ENCODE results near the gene NUBPL.
"Not testable (repeated sequence)": the region's sequence is repeated elsewhere in the genome, so short reads cannot be mapped to it uniquely, and the experiment has no call there.

The NUBPL gene

GRCh38 chr14:31578792-31579501 lies 17.7 kb downstream of the NUBPL start:
- no peak for DNase-seq (ENCODE audit: low spot score)

GRCh38 chr14:31580234-31580633 lies 19.0 kb downstream of the NUBPL start:
- no peak for DNase-seq (ENCODE audit: low spot score)

DNA sequence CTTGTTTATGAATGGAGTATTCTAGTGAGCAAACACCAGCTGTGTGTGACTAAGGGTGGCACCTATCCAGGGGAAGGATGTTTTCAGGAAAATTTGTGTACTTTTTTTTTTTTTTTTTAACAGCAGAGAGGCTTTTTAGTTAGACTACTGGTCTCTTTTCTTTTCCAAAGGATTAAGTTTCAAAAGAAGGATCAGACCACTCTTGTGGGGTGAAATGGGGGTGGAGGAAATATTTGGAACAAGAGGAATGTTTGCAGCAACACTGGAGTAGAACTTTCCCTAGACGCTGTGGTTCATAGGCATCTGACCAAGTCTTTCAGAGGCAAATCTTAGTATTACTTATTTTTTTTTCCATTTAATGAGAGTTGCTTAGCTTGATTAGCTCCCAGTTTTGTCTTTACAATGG lies 21.1 kb downstream of the NUBPL start:
- no peak for DNase-seq (ENCODE audit: low spot score)

- no peak for DNase-seq (ENCODE audit: low spot score)
These were observed 21.7 kb downstream of the NUBPL start for GRCh38 chr14:31582836-31583452.

DNA sequence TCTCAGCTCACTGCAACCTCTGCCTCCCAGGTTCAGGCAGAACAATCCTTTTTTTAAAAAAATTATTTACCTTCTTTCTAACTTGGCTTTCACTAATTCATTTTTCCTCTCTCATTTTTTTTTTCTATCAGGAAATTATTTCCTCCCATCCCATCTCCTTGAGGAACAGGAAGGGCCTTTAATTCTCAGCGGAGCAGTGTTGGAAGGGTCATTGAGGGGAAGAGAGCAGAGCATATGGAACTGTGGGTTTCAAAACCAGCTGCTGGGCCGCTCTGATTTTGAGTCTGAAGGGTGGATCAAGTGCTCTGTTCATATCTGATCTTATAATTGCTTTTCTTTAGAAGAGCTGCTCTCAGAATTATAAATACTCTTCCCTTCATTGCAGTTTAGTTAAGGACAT lies 29.0 kb downstream of the NUBPL start:
- DNase-seq (ENCODE audit: low spot score), result no peak

GRCh38 chr14:31592122-31592521 lies 30.9 kb downstream of the NUBPL start:
- DNase-seq (ENCODE audit: low spot score), result no peak

DNA sequence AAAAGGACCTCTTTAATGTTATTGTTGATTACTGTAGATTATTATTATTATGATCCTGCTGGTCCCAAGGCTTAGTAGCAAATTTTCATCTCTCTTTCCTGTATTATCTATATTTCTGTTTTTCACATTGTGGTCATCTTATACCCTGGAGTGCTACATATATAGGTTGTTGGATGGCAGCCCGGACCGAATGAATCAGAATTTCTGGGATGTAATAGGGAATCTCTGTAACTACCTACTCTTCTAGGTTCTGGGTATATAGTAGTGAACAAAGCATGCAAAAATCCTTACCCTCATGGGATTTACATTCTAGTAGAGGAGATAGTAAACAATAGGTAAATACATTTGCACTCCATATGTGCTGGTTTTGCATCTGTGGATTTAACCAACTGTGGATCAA lies 31.4 kb downstream of the NUBPL start:
- DNase-seq (ENCODE audit: low spot score), result no peak

DNA sequence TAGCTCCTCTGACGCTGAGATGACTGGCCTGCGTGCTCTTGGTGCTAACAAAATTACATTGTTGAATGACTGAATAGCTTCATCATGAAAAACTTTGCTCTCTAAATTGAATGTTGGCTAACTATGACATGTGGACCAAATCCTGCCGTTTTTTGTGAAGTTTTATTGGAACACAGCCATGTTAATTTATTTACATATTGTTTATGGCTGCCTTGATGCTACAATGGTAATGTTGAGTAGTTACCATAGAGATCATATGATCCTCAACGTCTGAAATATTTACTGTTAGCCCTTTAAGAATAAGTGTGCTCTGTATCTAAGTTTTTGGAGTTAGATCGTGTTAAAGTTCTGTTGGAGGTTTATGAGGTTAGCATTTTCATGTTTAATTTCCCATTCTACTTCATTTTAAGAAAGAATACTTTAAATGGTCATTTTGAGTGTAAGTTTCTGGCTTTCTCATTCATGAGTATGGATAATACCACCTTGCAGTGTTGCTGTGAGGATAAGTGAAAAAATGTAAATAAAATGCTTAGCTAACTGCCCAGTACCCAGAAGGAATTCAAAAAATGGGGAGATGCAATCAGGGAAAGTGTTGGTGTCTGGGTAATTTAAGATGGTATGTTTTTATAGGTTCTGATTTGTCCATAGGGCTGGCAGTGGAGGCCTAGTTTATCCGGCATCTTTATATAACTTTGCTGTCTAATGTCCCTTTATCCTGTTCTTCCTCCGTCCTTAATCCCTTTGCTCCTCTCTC lies 35.3 kb downstream of the NUBPL start:
- DNase-seq (ENCODE audit: low spot score), result no peak

- DNase-seq (ENCODE audit: low spot score), result no peak
These were observed 44.5 kb downstream of the NUBPL start for GRCh38 chr14:31605702-31606101.

GRCh38 chr14:31611778-31612433 lies 50.7 kb downstream of the NUBPL start:
- DNase-seq (ENCODE audit: low spot score), result no peak

- DNase-seq (ENCODE audit: low spot score), result no peak
These were observed 52.0 kb downstream of the NUBPL start for GRCh38 chr14:31613188-31613587.

- DNase-seq (ENCODE audit: low spot score), result not testable (repeated sequence)
These were observed 57.7 kb downstream of the NUBPL start for GRCh38 chr14:31618884-31619283.

GRCh38 chr14:31619440-31619839 lies 58.2 kb downstream of the NUBPL start:
- DNase-seq (ENCODE audit: low spot score), result no peak

DNA sequence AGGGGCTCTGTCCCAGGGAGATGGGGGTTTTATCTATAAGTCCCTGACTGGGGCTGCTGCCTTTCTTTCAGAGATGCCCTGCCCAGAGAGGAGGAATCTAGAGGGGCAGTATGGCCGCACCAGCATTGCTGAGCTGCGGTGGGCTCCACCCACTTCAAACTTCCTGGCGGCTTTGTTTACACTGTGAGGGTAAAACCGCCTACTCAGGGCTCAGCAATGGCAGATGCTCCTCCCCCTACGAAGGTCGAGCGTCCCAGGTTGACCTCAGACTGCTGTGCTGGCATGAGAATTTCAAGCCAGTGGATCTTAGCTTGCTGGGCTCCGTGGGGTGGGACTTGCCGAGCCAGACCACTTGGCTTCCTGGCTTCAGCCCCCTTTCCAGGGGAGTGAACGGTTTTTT lies 59.7 kb downstream of the NUBPL start:
- DNase-seq (ENCODE audit: low spot score), result not testable (repeated sequence)

DNA sequence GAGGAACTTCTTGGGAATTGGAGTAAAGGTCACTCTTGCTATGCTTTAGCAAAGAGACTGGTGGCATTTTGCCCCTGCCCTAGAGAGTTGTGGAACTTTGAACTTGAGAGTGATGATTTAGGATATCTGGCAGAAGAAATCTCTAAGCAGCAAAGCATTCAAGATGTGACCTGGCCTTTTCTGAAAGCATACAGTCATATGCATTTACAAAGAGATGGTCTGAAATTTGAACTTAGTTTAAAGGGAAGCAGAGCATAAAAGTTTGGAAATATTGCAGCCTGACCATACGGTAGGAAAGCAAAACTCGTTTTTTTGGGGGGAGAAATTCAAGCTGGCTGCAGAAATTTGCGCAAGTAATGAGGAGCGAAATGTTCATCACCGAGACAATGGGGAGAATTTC lies 60.9 kb downstream of the NUBPL start:
- DNase-seq (ENCODE audit: low spot score), result no peak

DNA sequence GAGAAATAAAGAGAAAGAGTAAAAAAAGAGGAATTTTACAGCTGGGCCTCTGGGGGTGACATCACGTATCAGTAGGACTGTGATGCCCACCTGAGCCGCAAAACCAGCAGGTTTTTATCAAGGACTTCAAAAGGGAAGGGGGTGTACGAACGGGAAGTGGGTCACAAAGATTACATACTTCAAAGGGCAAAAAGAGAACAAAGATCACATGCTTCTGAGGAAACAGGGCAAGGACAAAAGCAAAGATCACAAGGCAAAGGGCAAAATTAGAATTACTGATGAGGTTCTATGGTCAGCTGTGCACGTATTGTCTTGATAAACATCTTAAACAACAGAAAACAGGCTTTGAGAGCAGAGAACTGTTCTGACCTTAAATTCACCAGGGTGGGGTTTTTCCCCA lies 91.7 kb downstream of the NUBPL start:
- DNase-seq (ENCODE audit: low spot score), result not testable (repeated sequence)

DNA sequence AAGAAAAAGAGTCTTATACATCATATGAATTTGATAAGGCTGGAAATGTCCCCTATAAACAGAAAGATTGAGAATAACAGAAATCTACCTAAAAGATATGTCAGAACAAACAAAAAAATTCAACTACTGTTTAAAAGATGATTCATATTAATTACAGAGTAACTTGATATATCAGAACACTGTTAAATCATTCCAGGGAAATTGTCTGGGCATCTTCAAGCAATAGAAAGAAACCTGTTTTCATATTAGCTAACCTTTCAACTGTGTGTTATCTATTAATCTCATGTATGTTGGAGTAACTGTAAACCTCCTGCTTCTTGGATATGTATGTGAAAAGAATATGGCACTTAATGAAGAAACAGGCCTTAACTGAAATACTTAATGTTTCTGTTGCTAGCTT lies 96.7 kb downstream of the NUBPL start:
- DNase-seq (ENCODE audit: low spot score), result no peak

DNA sequence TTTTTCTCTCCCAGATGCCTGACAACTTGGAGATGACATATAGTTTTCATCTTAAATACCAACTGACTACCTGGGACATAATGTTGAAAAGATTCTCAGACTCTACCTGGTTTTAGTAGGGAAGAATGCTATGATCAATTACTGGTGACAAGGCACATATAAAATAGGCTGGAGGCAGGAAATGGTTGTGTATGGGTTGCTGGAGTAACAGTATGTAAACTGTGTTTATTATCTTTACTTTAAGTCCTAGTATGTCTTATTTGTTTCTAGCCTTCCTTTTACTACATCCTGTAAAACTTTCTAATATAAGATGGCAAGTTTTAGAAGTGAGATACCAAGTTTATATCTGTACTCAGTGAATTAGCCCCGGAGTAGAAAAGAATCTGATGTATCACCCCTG lies 98.1 kb downstream of the NUBPL start:
- DNase-seq (ENCODE audit: low spot score), result no peak

- no peak for DNase-seq (ENCODE audit: low spot score)
These were observed 99.0 kb downstream of the NUBPL start for GRCh38 chr14:31660191-31660590.

GRCh38 chr14:31660728-31661127 lies 99.5 kb downstream of the NUBPL start:
- DNase-seq (ENCODE audit: low spot score), result no peak

DNA sequence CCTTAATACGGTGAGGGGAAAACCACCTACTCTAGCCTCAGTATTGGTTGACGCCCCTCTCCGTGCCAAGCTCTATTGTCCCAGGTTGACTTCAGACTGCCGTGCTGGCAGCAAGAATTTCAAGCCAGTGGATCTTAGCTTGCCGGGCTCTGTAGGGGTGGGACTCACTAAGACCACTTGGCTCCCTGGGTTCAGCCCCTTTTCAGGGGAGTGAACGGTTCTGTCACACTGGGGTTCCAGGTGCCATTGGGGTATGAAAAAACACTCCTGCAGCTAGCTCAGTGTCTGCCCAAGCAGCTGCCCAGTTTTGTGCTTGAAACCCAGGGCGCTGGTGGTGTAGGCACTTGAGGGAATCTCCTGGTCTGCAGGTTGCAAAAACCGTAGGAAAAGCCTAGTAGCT lies 107.1 kb downstream of the NUBPL start:
- no peak for DNase-seq (ENCODE audit: low spot score)

GRCh38 chr14:31672709-31673108 lies 111.5 kb downstream of the NUBPL start:
- DNase-seq (ENCODE audit: low spot score), result no peak

- DNase-seq (ENCODE audit: low spot score), result no peak
These were observed 115.8 kb downstream of the NUBPL start for GRCh38 chr14:31677052-31677451.

Measured in cerebellar cortex (tissue), 1 donor.